ENCODE measurements around the gene SERPINI1. TPM values are rescaled to one million over a fixed set of nuclear protein-coding genes. Genes with fewer than 3 reads are reported as not detected.
"Not testable (repeated sequence)": the region's sequence is repeated elsewhere in the genome, so short reads cannot be mapped to it uniquely, and the experiment has no call there.

The SERPINI1 gene
- total RNA-seq, 1 donor from 2014 or later, result 5.1 TPM

GRCh38 chr3:167776066-167776685 lies 40.7 kb downstream of the SERPINI1 start:
- no peak for ATAC-seq
- no peak for DNase-seq
- intact Hi-C loops (cut with micrococcal nuclease), result no loop called here

- ATAC-seq (no peak), DNase-seq (no peak)
- intact Hi-C loops (cut with micrococcal nuclease), result no loop called here
Observed at GRCh38 chr3:167777356-167777755, 41.8 kb downstream of the SERPINI1 start.

DNA sequence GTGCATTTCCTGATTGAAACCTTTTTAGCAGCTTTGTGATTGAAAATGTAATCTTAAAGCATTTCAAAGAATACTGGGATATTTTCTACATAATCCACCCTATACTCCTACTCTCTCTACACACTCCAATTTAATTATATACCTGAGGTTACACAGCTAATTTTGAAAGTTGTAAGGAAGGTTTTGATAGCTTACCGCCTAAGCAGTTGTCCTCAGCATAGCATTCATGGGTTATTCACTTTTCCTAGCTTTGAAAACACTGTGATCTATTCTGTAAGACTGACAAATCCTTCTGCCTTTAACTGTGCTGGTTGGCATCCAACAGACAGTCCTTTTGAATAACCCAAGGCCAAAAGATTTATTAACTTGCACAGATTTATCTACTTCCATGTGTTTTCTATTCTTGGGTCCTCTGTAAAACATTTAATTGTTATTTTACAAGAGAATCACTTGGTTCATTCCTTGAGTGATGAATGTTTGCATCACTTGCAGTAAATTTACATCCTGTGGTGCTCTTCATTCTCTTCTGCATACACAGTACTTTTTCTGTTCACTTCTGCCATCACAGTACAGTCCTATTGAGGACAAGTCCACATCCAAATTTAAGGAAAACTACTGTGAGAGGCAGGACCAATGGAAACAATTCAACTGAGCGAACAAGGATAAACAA lies 44.8 kb downstream of the SERPINI1 start:
- ATAC-seq (no peak), DNase-seq (no peak)
- intact Hi-C loops (cut with micrococcal nuclease), result no loop called here

DNA sequence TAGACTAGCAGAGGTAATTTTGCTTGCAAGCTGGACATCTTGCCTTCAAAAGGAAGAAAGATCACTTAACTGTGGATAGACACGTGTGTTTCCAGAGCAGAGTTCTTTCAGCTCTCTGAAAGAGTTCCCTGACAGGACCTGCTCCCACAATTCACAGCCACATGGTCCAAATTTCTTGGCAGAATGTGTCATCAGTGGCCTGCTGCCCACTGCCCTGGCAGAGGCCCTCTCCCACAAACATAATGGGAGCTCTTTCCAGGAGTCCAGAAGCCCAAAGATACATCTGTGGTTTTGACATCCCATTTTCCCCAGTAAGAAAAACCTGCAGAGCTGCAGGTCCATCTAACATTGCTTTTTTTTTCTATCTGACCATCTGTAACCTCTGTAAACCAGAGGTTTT lies 48.3 kb downstream of the SERPINI1 start:
- peak; percentile 49 for DNase-seq
- peak; percentile 83 for ATAC-seq
- intact Hi-C loops (cut with micrococcal nuclease), result no loop called here

GRCh38 chr3:167785790-167786189 lies 50.3 kb downstream of the SERPINI1 start:
- ATAC-seq (no peak), DNase-seq (no peak)
- intact Hi-C loops (cut with micrococcal nuclease), result no loop called here

DNA sequence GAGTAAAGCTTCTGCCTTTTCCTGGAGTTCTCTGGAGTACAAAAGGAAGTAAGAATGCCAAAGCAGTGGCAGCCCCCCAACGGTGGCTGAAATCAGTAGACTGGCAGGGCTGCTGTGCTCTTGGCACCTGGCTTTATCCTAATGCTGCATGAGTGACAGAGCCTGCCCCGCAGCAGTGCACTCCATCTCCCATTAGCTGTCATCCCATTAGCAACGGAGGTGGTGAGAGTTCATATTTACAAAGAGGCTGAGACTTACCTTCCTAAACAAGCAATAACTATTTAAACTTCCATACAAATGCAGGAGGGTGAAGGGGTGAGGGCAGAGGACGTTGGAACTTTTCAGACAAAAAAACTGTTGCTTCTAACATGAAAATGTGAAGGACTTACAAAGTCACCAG lies 51.9 kb downstream of the SERPINI1 start:
- intact Hi-C loops (cut with micrococcal nuclease), result no loop called here
- peak; percentile 23 for DNase-seq
- ATAC-seq, result no peak

- intact Hi-C loops (cut with micrococcal nuclease), result no loop called here
- no peak for DNase-seq
- no peak for ATAC-seq
Observed at GRCh38 chr3:167798443-167798842, 62.9 kb downstream of the SERPINI1 start.

GRCh38 chr3:167808910-167809309 lies 73.4 kb downstream of the SERPINI1 start:
- intact Hi-C loops (cut with micrococcal nuclease), result no loop called here
- DNase-seq, result no peak
- ATAC-seq, result no peak

GRCh38 chr3:167810236-167810635 lies 74.7 kb downstream of the SERPINI1 start:
- no peak for ATAC-seq
- intact Hi-C loops (cut with micrococcal nuclease), result no loop called here

DNA sequence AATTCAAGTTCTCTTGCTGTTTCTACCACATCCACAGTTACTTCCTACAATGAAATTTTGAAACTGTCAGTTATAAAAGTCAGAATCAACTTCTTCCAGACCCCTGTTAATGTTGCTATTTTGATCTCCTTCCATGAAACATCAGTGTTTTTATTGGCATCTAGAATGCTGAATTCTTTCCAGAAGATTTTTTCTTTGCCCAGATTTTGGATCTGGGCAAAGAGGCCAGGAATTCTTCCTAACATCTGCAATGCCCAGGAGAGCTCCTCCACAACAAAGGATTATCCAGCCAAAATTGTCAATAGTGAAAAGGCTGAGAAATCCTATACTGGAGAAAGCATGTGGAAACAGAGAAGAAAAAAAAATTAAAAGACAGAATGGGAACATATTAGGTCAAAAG lies 75.5 kb downstream of the SERPINI1 start:
- intact Hi-C loops (cut with micrococcal nuclease), result no loop called here
- ATAC-seq (no peak), DNase-seq (no peak)

More at GRCh38 chr3:167810236-167810635, 74.7 kb downstream of the SERPINI1 start:
- DNase-seq, result no peak

DNA sequence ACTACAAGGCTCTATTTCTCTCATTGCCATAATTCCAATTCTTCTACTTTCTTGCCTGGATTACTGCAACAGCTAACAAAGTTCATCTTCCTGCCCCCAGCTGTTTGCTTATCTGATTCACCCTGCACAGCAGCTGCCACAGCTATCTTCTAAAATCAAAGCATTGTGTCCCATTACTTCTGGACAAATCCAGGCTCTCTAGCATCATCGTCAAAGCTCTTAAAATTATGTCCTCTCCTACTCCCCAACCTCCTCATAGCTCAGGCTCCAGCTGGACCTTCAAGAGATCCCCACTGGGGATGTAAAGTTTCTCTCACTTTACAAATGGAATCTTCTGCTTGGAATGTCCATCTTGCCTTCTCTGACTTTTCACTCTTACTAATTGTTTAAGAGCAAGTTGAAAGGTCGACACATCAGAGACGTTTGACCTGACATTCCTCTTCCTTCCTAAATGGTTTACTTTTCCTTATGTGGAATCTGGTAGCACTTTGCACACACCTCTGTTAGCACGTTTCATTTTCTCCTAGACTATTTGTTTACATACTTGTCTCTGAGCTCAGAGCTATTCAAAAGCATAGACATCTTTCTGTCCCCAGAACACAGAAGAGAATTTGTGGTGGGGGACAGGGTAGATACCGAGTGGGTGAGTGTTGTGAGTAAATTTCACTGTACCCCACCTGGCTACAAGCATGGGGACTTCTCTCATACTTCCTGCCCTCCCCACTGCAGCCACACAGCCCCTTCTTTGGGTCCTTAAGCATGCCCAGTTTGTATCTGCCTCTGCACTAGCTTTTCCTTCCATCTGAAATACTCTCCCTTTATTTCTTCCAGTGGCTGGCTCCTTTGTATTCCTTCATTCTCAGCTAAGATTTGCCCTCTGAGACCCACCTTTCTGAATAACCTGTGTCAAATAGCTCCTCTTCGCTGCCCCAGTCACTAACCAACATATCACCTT lies 77.9 kb downstream of the SERPINI1 start:
- ATAC-seq (peak; percentile 7), DNase-seq (no peak)
- intact Hi-C loops (cut with micrococcal nuclease), result no loop called here

GRCh38 chr3:167814441-167814951 lies 79.0 kb downstream of the SERPINI1 start:
- DNase-seq (no peak), ATAC-seq (peak; percentile 93)
- intact Hi-C loops (cut with micrococcal nuclease), result no loop called here

- intact Hi-C loops (cut with micrococcal nuclease), result no loop called here
Observed at GRCh38 chr3:167816953-167817352, 81.4 kb downstream of the SERPINI1 start.

GRCh38 chr3:167820102-167820865 lies 84.8 kb downstream of the SERPINI1 start:
- intact Hi-C loops (cut with micrococcal nuclease), result no loop called here
- DNase-seq (no peak), ATAC-seq (no peak)

More at GRCh38 chr3:167816953-167817352, 81.4 kb downstream of the SERPINI1 start:
- ATAC-seq, result no peak
- no peak for DNase-seq

- no peak for DNase-seq
- no peak for ATAC-seq
- intact Hi-C loops (cut with micrococcal nuclease), result no loop called here
Observed at GRCh38 chr3:167821248-167821805, 85.8 kb downstream of the SERPINI1 start.

DNA sequence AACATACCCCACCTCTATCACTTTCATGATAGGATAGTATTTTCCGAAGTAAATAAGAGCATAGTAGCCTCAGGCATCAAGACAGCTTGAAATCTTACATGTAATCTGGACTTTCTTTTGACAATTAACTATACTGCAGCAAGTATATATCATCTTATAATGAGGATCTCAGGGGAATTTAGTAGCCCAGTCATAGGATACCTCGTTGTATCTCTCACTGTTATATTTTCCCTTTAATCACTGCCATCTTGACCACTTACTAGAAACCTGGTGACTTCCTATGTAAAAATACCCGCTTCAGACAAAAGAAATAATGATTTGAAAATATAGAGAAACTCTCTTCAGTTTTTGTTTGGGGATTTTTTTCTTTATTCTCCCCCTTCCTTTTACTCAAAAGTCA lies 88.2 kb downstream of the SERPINI1 start:
- intact Hi-C loops (cut with micrococcal nuclease), result no loop called here
- DNase-seq (no peak), ATAC-seq (no peak)

- ATAC-seq; intact Hi-C loops (cut with micrococcal nuclease); DNase-seq: not testable (repeated sequence)
Observed at GRCh38 chr3:167827588-167827987, 92.1 kb downstream of the SERPINI1 start.

DNA sequence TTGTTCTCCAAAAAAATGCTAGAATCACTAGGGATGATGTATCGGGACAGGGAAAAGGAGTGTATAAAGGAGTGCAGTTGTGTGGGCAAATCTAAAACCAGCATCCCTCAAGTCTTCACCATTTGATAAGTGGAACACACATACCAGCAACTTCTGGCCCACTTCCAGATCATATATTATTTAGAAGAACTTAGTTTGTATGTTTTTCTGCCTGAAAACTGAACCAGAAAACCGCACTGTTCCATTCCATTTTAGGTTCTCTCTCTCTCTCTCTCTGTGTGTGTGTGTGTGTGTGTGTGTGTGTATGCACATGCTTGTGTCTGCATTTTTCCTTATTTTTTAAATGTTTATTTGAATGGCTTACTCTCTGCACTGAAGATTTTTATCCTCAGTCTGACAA lies 93.5 kb downstream of the SERPINI1 start:
- DNase-seq, result no peak
- intact Hi-C loops (cut with micrococcal nuclease), result no loop called here
- no peak for ATAC-seq

GRCh38 chr3:167830007-167830406 lies 94.5 kb downstream of the SERPINI1 start:
- no peak for DNase-seq
- intact Hi-C loops (cut with micrococcal nuclease), result no loop called here
- no peak for ATAC-seq

All from left ventricle myocardium superior (tissue), 1 donor.